Stimulated activated CD4-positive, alpha-beta T cell treated with anti-CD3 and anti-CD28 coated beads, Interleukin-2, amount 100 ng/mL, for 4 hours (primary cell): Measurements from ENCODE around the gene IRF7.
"Not testable (repeated sequence)": the region's sequence is repeated elsewhere in the genome, so short reads cannot be mapped to it uniquely, and the experiment has no call there.

Experiments used
- DNase-seq: peaks from one replicate; pipeline ENCODE4 v3.0.0-alpha.2; 2020; ENCODE audit warnings: low read depth

IRF7 gene

GRCh38 chr11:615504-616319, at the start of gene IRF7:
IRF7 (minus strand) TSS chr11:615950; CDS start chr11:615364, 586 bp downstream.
- peak; percentile 75 for DNase-seq

- DNase-seq = no peak
Measured at GRCh38 chr11:665062-665703, 49.4 kb upstream of the IRF7 start.

DNA sequence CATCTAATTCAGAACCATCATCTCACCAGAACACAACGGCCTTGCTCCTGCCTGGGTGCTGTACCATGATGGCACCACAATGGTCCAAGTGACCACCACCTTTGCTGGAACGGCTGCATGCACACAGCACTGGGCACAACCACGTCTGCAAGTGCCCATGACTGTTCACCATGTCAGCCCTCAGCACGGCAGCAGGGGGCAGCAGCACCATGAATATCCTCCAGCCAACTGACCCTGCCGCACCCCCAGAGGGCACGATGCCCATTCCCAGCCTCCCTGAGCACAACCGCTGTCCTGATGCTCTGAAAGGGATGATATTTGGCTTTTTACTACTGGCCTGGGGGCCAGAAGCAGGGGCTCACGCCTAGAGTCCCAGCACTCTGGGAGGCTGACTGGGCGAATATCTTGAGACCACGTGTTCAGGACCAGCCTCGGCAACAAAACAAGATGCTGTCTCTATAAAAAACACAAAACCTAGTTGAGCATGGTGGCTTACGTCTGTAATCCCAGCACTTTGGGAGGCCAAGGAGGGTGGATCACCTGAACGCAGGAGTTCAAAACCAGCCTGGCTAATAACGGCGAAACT, 47.0 kb upstream of the IRF7 start:
- no peak for DNase-seq

DNA sequence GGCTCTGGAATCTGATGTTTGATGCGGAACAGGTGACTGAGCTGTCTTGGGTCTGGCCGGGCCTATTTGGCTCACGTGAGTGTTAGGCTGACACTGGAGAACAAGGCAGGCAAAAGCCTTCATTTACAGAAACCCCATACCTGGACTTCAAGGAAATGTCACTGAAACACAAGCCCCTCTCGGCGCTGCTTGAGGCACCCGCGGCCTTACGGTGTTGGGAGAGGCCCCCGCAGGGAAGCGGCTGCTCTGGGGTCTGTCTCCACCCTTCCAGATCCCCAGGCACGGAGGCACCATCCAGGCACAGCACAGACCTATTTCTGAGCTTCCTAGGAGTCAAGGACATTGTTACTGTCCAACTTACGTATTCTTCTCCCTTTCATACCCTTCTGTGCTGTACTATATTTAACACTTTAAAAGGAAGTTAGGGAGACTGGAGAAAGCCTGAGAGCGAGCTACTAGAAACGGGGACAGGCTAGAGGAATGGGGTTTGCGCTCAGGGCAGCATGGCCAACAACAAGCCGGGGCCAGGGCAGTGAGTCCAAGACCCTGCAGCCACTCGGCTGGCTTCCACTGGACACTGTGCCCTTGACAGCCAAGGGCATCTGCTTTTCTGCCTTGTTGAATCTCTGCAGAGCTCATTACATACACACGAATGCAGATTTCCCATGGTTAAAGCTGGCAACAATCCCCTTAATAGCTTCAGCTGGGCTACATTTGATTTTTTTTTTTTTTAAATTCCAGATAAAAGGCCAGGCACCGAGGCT, 45.1 kb upstream of the IRF7 start:
- no peak for DNase-seq

DNA sequence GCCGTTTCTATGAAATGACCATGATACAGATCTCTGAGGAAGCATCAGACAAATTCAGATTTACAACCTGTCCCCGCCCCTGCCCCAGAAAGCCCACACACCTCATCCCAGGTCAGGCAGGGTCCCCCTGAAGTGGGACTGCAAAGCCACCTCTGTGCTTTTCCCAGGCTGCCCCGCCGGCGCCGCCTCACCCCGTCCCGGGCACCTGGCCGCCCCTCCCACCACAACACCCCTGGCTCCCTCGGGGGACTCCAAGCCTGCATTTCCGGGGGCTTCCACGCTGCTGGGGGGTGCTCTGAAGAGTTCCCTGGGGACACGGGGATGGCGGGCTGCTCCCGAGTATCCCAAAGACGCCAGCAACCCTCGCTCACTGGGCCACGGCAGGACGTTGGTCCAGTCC, 44.5 kb upstream of the IRF7 start:
- DNase-seq = no peak

DNA sequence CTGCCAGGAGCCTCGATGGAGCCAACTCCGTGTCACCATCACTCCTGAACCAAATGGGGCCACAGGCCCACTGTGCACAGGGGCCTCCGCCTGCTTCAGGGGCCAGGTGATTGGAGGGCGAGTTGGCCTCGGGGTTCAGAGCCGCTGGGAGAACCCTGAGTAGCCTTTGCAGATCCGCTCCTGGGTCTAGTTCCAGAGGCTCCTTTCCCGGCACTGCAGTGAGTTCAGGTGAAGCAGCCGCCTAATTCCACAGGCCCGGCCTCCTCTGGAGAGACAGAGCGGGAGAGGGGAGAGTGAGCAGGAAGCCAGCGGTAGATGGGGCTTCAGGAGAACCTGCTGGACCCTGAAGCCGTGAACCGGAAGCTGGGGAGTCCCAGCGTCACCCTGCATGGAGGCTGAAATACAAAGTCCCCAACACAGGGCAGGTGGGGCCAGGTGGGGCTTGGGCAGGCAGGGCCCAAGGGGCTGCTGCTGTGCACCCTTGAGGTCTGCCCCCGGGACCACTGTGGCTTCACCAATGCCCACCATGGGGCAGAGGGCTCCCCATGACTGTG, 43.9 kb upstream of the IRF7 start:
- DNase-seq = no peak

- DNase-seq = no peak
Measured at GRCh38 chr11:657691-658126, 42.0 kb upstream of the IRF7 start.

GRCh38 chr11:656866-657265, 41.1 kb upstream of the IRF7 start:
- no peak for DNase-seq

DNA sequence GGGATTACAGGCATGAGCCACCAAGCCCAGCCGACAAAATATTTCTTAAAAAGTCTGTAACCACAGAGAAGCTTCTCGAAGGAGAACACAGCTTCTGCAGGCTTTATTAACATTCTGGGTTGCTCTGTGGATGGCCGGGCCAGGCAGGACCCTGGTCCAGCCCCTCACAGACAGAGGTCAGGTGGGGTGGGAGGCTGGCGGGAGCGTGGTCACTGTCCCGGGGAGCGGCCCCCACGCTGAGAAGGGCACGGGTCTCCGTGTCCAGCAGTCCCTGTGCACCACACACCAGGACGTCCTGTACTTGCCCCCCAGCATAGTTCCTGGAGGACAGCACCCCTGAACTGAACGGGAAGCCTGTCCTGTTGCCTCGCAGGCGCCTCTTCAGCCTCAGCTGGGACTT, 40.7 kb upstream of the IRF7 start:
- DNase-seq = no peak

- DNase-seq = no peak
Measured at GRCh38 chr11:655036-655726, 39.4 kb upstream of the IRF7 start.

DNA sequence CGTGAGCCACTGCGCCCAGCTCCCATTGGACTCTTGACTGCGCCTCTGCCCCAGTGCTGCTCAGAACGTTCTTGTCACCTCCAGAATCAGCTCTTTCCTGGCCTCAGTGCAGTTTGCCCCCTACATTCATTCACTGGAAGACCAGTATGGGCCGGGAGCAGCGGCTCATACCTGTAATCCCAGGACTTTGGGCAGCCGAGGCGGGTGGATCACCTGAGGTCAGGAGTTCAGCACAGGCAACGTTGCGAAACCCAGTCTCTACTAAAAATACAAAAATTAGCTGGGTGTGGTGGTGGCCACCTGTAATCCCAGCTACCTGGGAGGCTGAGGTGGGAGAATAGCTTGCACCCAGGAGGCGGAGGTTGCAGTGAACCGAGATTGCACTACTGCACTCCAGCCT, 38.7 kb upstream of the IRF7 start:
- not testable (repeated sequence) for DNase-seq

DNA sequence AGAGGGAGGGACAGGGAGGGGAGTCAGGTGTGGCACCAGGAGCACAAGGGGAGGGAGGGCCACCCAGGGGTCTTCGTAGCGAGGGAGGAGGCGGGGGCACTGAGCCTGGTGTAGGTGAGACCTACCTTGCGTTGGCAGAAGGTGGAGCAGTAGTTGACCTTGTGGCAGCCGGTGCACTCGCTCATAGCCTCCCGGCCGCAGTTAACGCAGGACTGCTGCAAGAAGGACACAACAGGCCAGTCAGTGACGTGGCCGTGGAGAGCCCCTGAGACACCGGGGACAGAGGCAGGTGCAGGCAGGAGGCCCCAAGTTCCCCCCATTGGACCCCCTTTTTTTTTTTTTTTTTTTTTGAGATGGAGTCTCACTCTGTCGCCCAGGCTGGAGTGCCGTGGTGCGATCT, 38.1 kb upstream of the IRF7 start:
- DNase-seq = no peak

DNA sequence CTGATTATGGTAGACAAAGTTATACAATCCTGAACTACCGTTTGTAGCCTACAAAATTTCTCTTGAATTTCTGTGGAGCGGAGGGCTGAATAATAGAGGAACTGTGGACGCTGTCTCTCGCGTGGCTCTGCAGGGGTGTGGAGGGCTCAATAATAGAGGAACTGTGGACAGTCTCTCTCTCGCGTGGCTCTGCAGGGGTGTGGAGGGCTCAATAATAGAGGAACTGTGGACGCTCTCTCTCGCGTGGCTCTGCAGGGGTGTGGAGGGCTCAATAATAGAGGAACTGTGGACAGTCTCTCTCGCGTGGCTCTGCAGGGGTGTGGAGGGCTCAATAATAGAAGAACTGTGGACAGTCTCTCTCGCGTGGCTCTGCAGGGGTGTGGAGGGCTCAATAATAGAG, 37.4 kb upstream of the IRF7 start:
- not testable (repeated sequence) for DNase-seq

DNA sequence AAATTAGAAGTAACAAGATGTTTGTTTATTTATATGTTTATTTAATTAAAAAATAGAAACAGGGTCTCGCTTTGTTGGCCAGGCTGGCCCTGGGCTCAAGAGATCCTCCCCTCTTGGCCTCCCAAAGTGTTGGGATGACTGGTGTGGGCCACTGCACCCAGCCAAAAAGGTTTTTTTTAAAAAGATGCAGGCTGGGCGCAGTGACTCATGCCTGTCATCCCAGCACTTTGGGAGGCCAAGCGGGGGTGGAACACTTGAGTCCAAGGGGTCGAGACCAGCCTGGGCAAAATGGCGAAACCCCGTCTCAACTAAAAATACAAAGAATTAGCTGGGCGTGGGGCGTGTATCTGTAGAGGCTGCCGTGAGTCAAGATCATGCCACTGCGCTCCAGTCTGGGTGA, 34.7 kb upstream of the IRF7 start:
- DNase-seq = no peak

DNA sequence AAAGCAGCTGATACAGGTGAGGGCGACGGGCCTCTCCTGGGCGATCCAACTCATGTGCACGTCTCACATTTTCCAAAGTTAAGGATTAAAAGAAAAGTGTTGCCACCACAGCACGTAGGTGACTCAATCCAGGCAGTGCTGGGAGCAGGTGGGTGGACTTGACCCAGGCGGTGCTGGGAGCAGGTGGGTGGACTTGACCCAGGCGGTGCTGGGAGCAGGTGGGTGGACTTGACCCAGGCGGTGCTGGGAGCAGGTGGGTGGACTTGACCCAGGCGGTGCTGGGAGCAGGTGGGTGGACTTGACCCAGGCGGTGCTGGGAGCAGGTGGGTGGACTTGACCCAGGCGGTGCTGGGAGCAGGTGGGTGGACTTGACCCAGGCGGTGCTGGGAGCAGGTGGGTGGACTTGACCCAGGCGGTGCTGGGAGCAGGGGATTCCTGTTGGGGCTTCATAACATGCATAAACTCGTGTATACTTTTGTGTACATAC, 32.0 kb upstream of the IRF7 start:
- not testable (repeated sequence) for DNase-seq

GRCh38 chr11:646214-646613, 30.5 kb upstream of the IRF7 start:
- DNase-seq = no peak

DNA sequence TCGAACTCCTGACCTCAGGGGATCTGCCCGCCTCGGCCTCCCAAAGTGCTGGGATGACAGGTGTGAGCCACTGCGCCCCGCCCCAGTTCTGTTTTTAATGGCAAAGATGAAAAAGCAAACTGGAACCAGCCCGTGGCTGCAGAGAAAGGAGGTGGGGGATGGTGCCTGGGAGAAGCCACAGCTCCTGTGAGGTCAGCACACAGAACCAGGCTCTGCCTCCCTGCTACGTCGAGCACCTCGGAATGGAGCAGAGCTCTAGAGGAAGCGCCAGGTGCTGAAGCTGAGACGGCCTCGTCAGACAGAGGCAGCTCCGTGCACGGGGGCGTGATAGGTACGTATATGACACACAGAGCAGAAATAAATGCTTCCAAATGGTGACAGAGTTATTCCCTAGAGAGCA, 29.8 kb upstream of the IRF7 start:
- no peak for DNase-seq

DNA sequence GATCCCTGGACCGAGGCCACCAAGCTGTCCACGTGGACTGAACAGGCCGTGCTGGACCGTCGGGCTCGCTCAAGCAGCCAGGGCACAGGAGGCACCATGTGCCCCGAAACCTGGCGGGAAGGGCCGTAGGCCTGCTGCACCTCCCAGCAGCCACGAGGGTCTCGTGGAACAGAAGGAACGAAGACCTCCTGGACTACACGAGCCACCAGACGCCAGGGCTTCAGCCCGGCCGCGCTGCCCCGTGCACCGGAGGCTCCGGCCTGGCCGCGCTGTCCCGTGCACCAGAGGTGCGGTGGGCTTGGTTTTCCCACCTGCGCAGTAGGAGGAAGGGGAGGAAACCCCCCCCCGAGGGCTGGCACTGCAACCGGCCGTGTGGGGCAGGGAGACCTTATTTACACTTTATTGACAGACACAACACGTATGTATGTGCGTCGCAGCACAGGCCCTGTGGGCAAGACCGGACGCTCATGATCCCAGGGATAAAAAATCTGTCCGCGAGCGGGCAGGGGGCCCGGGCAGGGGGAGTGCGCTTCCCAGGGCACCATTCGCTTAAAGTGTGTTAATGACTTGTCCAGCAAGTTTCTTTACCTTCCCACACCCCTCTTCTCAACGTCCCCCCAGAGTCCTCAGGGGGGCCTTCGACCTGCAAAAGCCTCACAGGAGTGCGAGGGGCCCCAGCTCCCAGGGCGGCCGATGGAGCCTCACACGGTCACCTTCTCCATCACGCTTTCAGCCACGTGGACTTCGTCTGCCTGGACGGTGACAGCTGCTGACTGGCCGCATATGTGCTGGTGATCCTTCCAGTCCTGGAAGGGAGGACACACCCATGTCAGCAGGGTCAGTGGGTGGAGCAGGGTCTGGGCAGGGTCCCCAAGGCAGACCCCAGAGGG, 28.3 kb upstream of the IRF7 start:
- no peak for DNase-seq

- DNase-seq = no peak
Measured at GRCh38 chr11:643366-643765, 27.6 kb upstream of the IRF7 start.

- DNase-seq = no peak
Measured at GRCh38 chr11:641806-642370, 26.1 kb upstream of the IRF7 start.
